SK-N-MC (cell line): ENCODE data around the gene SV2C.

Source experiments
- EZH2 ChIP-seq: fragments of 200-600 bp; sonication (generic); IDR thresholded peaks from one replicate; pipeline ENCODE4 v1.6.1; 2017; ENCODE audit warnings: antibody characterized with exemption
- FOXP2 ChIP-seq: optimal IDR thresholded peaks from 2 replicates; pipeline ENCODE3; 2011; ENCODE audit warnings: mild to moderate bottlenecking, moderate library complexity; ENCODE audit not compliant: insufficient read depth; ENCODE audit errors: extremely low read length, control extremely low read depth
- POLR2AphosphoS5 ChIP-seq: IDR thresholded peaks from 2 replicates; pipeline ENCODE4 v1.6.1; 2012; ENCODE audit warnings: mild to moderate bottlenecking, low read depth, low read length, borderline replicate concordance

- no peak for TF ChIP-seq POLR2AphosphoS5
- TF ChIP-seq EZH2: no peak
- no peak for TF ChIP-seq FOXP2
Observed at GRCh38 chr5:76143884-76144283, 60.7 kb downstream of the SV2C start.
